Small intestine (tissue), 7 donors: ENCODE data around the gene UBE2E2. TPM values are rescaled to one million over a fixed set of nuclear protein-coding genes. Genes with fewer than 3 reads are reported as not detected.

Source experiments
- DNase-seq, 2 donors: peaks; one replicate each; pipeline versions ENCODE4 v3.0.0 to v3.0.0-alpha.2; 2013
- FAIRE-seq: peaks from 2 replicates; lab custom pipeline; 2012; peaks lifted over from hg19 to GRCh38; lab: Jason Lieb, UNC
- H3K27ac ChIP-seq, 3 donors: one replicate each; pipeline ENCODE4 v1.5.1; 2013; ENCODE audit warnings: low read length in 2 of 3, mild to moderate bottlenecking in 2 of 3, control low read depth in 1 of 3, inconsistent platforms in 1 of 3, low read depth in 1 of 3, moderate library complexity in 1 of 3
- H3K27me3 ChIP-seq, 3 donors: one replicate each; pipeline ENCODE4 v1.6.1; 2013; ENCODE audit warnings: low read length in 3 of 3, inconsistent platforms in 1 of 3; ENCODE audit not compliant: control insufficient read depth in 3 of 3, insufficient read depth in 3 of 3
- H3K36me3 ChIP-seq, 3 donors: one replicate each; pipeline ENCODE4 v1.6.1; 2013; ENCODE audit warnings: low read length in 3 of 3, inconsistent platforms in 1 of 3, low read depth in 1 of 3, mild to moderate bottlenecking in 1 of 3, moderate library complexity in 1 of 3; ENCODE audit not compliant: control insufficient read depth in 3 of 3, insufficient read depth in 2 of 3
- H3K4me1 ChIP-seq, 3 donors: one replicate each; pipeline ENCODE4 v1.6.1; 2013; ENCODE audit warnings: low read length in 2 of 3, inconsistent platforms in 1 of 3, low read depth in 1 of 3, mild to moderate bottlenecking in 1 of 3, moderate library complexity in 1 of 3; ENCODE audit not compliant: control insufficient read depth in 3 of 3, insufficient read depth in 2 of 3
- H3K4me3 ChIP-seq, 3 donors: one replicate each; pipeline ENCODE4 v1.5.1; 2013; ENCODE audit warnings: low read length in 3 of 3, control low read depth in 1 of 3, inconsistent platforms in 1 of 3, low read depth in 1 of 3, mild to moderate bottlenecking in 1 of 3, moderate library complexity in 1 of 3
- H3K9me3 ChIP-seq, 2 donors: one replicate each; pipeline ENCODE4 v1.6.1; 2013; ENCODE audit warnings: low read depth in 1 of 2, low read length in 1 of 2; ENCODE audit not compliant: control insufficient read depth in 2 of 2, insufficient read depth in 1 of 2
- WGBS, 3 donors: extraction: QIAGEN DNeasy Blood & Tissue Kit; methylation state at CpG; one replicate each; pipeline ENCODE4 v1.1.7; 2013; 5-methylcytosine and 5-hydroxymethylcytosine counted together
- polyA plus RNA-seq, 4 donors: library from polyadenylated mRNA; stranded (reverse) in 3 of 4; unstranded in 1 of 4; fragments of 200-250 nt in 3 of 4; fragments of 120-200 nt in 1 of 4; gene quantifications; one replicate each; pipeline versions ENCODE4 v1.2.1 to v1.2.3, GENCODE V29; 2013
- donor health status: healthy with polysubstance abuse.
- donor health status: control.
- donor health status: control.
- donor health status: Bipolar disorder and iron deficiency.
- donor health status: healthy.

The UBE2E2 gene
- polyA plus RNA-seq, 4 donors = 1.1 to 10.2 (median 7.7) TPM

DNA sequence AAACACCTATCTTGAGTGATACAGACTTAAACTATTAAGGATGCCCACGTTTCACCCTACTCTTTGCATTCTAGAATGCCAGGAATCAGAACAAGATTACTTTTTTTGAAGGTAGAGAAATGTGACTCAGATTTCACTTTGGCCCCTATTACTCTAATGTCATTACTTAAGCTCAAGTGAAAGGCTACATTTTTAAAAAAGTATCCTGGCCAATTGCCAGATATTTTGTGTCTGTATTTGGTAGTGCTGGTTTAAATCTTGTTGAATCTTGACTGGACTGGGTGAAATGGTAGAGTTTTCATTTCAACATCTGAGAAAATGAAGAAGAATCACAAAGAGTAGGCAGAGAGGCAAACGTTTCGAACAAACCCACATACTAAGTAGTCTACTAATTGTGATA is 384.4 kb downstream of the UBE2E2 start:
- Histone ChIP-seq H3K36me3 (no peaks in the 10 kb centered on the region), H3K27me3 (no peaks in the 10 kb centered on the region), H3K9me3 (no peaks in the 10 kb centered on the region), H3K4me3 (no peak overlapping the region), H3K27ac (no peak overlapping the region), H3K4me1 (no peaks in the 10 kb centered on the region)
- WGBS, 3 donors = 79 to 91% (median 81%) methylated on average over 3 of the region's 3 CpGs
- FAIRE-seq (no peak), DNase-seq (no peak)

DNA sequence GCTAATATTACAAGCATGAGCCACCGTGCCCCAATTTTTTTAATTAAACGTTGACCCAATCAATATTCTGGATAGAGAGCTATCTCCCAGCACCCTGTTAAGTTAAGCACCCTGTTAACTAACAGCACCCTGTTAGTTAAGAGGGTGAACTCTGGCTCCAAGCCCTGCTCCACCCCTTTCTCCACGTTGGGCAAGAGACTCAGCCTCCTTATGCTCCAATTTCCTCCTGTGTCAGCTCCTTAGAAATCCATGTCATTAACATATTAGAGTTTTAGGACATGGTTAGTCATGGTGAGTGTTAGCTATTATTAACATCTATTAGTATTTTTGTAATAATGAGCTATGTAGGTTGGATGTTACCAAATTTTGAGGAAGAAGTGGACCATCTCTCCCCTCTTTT is 385.4 kb downstream of the UBE2E2 start:
- Histone ChIP-seq H3K4me3 (no peak overlapping the region), H3K36me3 (no peaks in the 10 kb centered on the region), H3K27me3 (no peaks in the 10 kb centered on the region), H3K27ac (no peak overlapping the region), H3K9me3 (no peaks in the 10 kb centered on the region), H3K4me1 (no peaks in the 10 kb centered on the region)
- peak in 1 of 2 donors; percentile 51 for DNase-seq
- WGBS, 3 donors = 18 to 53% (median 32%) methylated on average over 3 of the region's 3 CpGs
- no peak for FAIRE-seq

DNA sequence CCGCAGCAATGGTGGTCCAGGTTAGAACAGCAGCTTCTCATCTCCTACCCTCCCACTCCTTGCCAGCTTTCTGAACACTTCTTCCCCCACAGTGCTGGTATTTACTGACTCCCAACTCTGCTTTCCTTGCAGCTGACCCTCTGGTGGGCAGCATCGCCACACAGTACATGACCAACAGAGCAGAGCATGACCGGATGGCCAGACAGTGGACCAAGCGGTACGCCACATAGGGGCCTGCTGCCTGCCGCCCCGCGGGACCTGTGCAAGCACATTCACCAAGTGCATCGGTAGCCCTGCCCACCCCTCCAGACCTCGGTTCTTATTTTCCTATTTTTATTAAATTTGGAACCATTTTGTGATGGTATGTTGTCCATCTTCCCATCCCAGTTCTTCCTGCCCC is 386.5 kb downstream of the UBE2E2 start:
- DNase-seq = no peak
- WGBS, 3 donors = 94 to 96% (median 95%) methylated on average over 10 of the region's 10 CpGs
- H3K4me3 ChIP-seq = no peak overlapping the region
- H3K27me3 ChIP-seq = no peaks in the 10 kb centered on the region
- no peaks in the 10 kb centered on the region for H3K9me3 ChIP-seq
- H3K4me1 ChIP-seq = no peaks in the 10 kb centered on the region
- H3K27ac ChIP-seq = no peak overlapping the region
- no peak for FAIRE-seq
- no peaks in the 10 kb centered on the region for H3K36me3 ChIP-seq

DNA sequence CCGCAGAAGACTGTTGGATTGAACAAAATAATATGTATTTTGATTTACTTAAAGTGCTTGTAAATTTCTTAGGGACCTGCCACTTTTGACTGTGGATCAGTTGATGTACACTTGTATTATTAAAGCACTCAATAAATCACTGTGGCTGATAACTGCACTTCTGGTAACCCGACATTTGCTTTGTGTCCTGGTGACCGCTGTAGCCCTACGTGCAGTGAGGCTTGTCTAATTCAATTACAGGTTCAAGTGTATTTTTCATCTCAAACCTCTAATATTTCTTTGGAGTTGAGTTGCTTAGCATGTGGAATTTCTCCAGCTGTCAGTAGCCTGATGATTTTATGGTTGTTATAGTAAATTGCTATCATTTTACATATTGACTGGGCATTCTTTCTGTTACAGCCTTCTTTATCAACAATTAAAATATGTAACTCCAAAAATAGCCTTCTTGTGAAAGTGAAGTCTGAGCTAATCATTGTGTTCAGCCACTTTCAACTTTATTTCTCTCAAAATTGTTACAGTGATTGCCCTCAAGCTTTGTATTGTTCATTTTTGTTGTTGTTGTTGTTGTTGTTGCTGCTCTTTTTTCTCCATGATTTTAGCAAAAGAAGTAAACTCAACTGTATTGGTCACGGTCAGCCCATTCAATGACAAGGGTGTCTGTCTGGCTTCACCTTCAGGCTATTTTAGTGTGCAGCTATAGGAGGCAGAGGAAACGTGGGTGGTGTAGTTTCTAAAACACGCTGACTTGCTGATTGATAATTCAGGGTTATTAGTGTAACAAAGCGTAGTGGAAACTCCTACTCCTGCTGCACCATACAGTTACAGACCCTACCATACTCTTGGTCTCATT is 387.5 kb downstream of the UBE2E2 start:
- no peak overlapping the region for H3K27ac ChIP-seq
- DNase-seq (no peak), FAIRE-seq (no peak)
- 75 to 84% (median 78%) methylated on average over 8 of the region's 8 CpGs for WGBS, 3 donors
- H3K36me3 ChIP-seq = no peaks in the 10 kb centered on the region
- no peaks in the 10 kb centered on the region for H3K4me1 ChIP-seq
- no peaks in the 10 kb centered on the region for H3K9me3 ChIP-seq
- no peaks in the 10 kb centered on the region for H3K27me3 ChIP-seq
- no peak overlapping the region for H3K4me3 ChIP-seq

DNA sequence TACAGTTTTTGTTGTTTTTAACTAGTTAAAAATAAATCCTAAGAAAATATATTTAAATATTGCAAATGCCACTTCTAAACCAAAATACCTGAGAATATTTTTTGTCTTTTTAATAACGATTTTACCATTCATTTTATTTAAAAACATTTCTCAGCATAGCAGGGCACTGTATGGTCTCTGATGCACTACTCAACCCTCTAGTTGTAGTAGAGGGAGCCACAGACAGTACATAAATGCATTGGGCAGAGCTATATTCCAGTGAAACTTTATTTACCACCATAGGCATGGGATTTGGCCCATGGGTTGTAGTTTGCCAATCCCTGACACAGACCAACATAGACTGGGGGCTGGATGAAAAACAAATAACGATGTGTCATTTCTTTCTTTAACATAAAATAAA is 388.2 kb downstream of the UBE2E2 start:
- Histone ChIP-seq H3K4me1 (no peaks in the 10 kb centered on the region), H3K4me3 (no peak overlapping the region), H3K9me3 (peaks cover 0 to 3% of the 10 kb centered on the region in 2 donors), H3K27ac (no peak overlapping the region), H3K27me3 (no peaks in the 10 kb centered on the region), H3K36me3 (no peaks in the 10 kb centered on the region)
- DNase-seq (no peak), FAIRE-seq (no peak)
- WGBS, 3 donors = 85 to 91% (median 88%) methylated on average over 2 of the region's 2 CpGs

DNA sequence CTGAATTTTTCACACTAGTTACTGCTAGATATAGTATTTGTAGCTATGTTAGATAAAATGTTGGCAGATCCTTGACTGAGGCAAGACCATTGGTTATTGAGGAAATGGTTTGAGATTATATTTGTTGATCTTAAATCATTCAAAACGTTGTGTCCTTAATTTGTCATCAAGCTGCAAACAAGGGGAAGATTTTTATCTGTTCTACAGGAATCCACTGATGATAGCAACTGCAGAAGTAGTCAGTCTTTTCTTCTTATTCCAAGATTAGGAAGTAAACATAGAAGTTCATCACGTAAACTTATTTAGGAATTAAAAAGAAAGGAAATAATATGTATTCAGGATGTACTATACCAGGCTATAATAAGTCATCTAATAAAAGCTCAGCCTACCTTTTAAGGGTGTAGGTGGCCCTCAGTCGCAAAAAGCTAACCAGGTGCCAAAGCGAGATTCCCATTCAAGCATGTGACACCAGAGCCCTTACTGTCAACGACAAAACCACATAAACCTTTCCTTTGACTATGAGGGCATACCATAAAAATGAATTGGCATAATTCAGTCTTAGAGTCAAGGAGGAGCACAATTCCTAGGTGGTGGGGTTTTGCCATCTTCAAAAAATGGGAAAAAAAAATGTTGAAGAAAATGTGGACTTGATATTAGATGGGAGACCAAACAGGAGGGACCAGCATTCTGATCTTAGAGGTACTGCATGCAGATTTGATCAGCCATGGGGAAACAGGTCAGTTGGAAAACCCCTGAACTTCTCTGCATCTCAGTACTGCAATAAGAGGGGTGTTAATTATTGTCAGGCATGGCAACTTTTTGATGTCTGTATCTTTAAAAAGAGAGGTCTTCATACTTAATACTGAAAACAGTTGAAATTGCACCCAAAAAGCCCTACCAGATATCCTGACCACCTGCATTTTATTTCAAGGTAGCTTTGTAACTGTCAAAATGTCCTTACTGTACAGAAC is 390.1 kb downstream of the UBE2E2 start:
- Histone ChIP-seq H3K9me3 (peaks cover 0 to 6% of the 10 kb centered on the region in 2 donors), H3K4me1 (no peaks in the 10 kb centered on the region), H3K27me3 (no peaks in the 10 kb centered on the region), H3K36me3 (no peaks in the 10 kb centered on the region), H3K4me3 (no peak overlapping the region), H3K27ac (no peak overlapping the region)
- WGBS, 3 donors = 71 to 77% (median 77%) methylated on average over 5 of the region's 5 CpGs
- FAIRE-seq = no peak
- no peak for DNase-seq

DNA sequence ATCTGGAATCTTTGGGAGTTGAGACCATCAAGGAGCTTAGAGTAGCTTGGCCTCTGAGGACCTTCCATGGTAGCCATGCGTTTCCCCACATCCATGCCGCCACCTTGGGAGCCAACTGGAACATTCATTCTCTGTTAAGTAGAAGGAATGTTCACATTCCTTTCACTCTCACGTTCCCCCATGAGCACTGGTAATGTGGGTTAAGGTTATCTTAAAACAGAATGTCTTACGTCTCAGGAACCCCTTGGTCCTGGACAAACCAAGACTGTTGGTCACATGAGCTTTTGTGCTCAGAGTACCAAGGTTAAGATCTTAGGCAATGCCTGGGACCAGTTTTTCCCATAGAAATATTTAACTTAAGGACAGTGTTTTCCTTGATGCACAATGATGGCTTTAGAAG is 390.9 kb downstream of the UBE2E2 start:
- peaks cover 0 to 6% of the 10 kb centered on the region in 2 donors for H3K9me3 ChIP-seq
- WGBS, 3 donors = 66 to 70% (median 68%) methylated on average over 4 of the region's 4 CpGs
- no peak overlapping the region for H3K27ac ChIP-seq
- no peak overlapping the region for H3K4me3 ChIP-seq
- no peaks in the 10 kb centered on the region for H3K36me3 ChIP-seq
- no peaks in the 10 kb centered on the region for H3K27me3 ChIP-seq
- no peak for FAIRE-seq
- DNase-seq = no peak
- no peaks in the 10 kb centered on the region for H3K4me1 ChIP-seq

DNA sequence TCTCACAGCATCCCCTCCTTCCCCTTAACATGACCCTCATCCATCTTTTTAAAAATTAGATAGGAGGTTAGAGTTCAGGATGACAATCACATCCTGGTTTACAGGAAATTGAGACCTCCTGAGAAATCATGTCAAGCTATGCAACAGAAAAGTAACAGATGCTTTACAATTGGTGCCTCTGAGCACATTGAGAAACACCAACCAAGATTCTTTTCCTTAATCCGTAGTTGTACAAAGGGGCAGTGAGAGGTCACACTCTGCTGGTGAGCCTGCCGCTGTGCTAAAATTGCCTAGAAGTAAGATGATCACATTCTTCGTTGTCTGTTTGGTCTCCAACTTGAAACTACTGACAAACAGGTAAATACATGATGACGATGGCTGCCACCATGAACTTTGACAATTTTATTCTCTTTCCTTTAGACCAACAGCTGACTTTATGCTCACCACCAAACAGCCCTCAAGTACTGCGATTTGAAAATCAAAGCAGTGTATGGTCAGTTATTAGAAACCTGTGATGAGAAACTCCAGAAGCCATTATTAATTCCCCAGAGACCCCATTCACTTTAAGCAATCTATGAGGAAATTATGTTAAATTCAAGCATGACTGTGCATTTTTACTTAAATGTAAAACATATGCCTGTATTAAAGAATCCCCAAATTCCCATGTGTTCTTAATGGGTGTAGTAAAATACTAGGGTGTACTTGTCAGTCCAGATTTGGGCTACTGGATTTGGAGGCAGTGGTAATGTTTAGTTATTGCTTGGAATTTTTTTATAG is 392.0 kb downstream of the UBE2E2 start:
- Histone ChIP-seq H3K36me3 (no peaks in the 10 kb centered on the region), H3K9me3 (peaks cover 0 to 6% of the 10 kb centered on the region in 2 donors), H3K4me1 (no peaks in the 10 kb centered on the region), H3K27me3 (no peaks in the 10 kb centered on the region), H3K27ac (no peak overlapping the region), H3K4me3 (no peak overlapping the region)
- DNase-seq (no peak), FAIRE-seq (no peak)
- 82 to 89% (median 85%) methylated on average over 5 of the region's 5 CpGs for WGBS, 3 donors
